Stimulated activated CD4-positive, alpha-beta T cell treated with anti-CD3 and anti-CD28 coated beads, Interleukin-2, amount 100 ng/mL, for 24 hours (primary cell): Measurements from ENCODE around the gene GKN1.

Experiments
- DNase-seq, 2 donors: peaks; one replicate each; pipeline ENCODE4 v3.0.0-alpha.2; 2020

GKN1 gene

DNA sequence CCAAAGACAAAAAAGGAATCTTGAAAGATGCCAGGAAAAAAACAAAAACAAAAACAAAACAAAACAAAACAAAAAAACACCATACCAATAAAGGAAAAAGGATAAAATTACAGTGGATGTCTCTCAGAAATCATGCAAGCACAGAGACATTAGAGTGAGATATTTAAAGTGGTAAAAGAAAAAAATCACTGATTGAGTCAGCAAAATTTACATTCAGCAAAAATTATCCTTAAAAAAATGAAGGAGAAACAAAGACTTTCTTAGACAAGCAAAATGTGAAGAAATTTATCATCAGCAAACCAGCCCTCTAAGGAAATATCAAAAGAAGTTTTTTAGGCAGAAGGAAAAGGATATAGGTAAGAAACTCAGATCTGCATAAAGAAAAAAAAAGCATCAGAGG lies 10.2 kb upstream of the GKN1 start:
- no peak for DNase-seq

- DNase-seq = no peak
These were observed 6.2 kb upstream of the GKN1 start for GRCh38 chr2:68968221-68968620.

DNA sequence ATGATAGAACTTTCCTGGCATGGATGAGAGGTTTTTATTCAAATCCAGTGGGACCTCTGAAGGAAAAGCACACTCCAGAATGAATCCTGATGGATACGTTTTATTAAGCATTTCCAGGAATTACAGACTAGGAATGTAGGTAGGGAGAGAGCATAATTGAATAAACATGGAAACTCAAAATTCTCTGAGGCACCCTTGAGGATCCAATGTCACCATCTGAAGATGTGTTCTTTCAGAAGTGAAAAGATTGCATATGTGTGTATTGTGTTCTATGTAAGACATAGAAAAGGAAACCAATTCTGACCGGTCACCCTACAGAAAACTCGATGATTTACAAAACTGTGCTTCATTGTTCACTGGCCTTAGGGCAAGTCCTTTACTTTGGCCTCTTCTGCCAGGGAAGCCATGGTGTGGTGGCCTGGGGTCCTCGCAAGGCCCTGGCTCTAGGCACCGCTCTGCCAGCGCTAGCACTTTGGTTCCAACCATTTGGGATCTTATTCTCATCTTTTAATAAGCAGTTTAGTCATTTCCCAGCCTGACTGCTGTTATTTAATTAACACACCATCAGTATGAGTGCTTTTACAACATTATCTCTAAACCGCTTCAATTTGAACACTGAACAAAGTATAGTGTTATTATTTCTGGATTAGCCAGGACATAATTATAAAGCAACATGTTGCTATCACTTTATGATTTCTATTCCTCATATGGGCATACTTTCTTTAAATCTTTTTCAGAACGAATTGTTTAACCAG lies 4.5 kb upstream of the GKN1 start:
- DNase-seq = no peak

DNA sequence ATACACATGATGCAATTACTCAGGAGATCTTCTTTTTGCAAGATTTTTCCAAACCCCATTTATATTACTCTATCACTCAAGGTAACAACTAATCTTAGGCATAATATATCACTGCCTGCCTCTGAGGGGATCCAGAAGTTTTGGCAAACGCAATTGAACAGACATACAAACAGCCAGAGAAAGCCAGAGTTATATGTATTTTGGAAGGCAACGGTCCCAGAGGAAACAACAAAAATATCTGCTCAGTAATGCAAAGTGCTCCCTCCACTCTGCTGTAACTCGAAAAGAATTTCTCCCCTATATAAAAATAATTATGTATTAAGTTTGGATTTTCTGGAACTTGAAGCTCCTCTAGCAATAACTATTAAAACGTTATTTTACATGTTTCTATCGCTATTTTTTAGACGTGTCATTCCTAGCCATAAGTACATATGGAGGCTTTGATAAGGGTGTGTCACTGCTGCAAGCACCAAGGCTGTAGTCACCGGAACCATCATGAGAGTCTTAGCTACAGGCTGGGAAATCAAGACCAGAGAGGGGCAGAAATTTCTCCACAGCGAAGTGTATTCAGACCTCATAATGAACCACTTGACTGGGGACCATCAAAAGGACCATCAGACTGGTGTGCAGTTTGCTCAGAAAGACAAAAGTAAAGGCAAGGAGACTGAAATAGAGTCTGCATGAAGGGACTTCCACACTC lies 3.7 kb upstream of the GKN1 start:
- DNase-seq = no peak

- DNase-seq = no peak
These were observed 2.7 kb upstream of the GKN1 start for GRCh38 chr2:68971591-68972231.

- no peak for DNase-seq
These were observed 670 bp downstream of the GKN1 start for GRCh38 chr2:68974946-68975665.

DNA sequence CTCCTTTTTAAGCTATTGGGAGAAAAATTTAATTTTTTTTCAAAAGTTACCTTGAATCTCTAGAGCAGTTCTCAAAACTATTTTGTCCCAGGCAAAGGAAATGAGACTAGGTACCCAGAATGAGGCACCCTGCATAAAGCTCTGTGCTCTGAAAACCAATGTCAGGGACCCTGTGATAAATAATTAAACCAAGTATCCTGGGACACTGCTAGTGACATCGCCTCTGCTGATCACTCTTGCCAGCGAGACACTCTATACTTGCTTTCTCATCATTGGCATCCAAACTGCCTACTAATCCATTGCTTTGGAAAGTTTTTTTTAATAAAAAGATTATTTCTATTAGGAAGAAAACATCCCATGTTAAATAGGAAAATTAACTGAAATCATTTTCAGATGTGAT lies 1.4 kb downstream of the GKN1 start:
- DNase-seq = no peak

DNA sequence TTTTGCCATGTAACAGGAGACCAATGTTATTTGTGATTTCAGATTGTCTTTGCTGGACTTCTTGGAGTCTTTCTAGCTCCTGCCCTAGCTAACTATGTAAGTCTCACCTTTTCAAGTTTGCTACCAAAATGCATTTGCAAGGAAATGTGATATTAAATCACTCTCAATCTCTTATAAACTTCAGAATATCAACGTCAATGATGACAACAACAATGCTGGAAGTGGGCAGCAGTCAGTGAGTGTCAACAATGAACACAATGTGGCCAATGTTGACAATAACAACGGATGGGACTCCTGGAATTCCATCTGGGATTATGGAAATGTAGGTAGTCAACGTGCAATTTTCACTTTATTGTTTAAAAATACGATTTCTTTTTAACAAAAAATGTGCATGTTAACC lies 3.0 kb downstream of the GKN1 start:
- no peak for DNase-seq

DNA sequence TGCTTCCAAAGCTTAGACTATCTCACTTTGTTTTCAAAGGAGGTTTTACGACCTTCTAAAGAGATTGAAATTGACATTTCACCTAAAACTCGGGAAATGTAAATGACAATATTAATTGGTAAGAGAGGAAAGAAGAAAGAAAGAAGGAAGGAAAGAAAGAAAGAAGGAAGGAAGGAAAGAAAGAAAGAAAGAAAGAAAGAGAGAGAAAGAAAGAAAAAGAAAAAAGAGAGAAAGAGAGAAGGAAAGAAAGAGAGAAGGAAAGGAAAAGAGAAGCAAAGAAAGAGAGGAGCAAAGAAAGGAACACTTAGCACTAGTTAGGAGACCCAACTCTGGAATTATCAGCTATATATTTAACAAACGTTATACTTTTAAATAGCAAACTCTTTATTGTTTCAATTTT lies 3.7 kb downstream of the GKN1 start:
- DNase-seq = no peak

DNA sequence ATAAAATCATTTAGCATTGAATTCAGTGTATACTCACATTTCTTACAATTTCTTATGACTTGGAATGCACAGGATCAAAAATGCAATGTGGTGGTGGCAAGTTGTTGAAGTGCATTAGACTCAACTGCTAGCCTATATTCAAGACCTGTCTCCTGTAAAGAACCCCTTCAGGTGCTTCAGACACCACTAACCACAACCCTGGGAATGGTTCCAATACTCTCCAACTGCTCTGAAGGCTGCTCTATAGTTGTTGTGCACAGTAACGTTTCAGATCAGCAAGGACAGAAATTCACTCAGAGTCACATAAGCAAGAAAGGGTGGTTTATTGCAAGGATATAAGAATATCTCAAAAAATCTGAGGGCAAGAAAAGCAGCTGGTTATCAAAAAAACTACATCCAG lies 6.5 kb downstream of the GKN1 start:
- no peak for DNase-seq

DNA sequence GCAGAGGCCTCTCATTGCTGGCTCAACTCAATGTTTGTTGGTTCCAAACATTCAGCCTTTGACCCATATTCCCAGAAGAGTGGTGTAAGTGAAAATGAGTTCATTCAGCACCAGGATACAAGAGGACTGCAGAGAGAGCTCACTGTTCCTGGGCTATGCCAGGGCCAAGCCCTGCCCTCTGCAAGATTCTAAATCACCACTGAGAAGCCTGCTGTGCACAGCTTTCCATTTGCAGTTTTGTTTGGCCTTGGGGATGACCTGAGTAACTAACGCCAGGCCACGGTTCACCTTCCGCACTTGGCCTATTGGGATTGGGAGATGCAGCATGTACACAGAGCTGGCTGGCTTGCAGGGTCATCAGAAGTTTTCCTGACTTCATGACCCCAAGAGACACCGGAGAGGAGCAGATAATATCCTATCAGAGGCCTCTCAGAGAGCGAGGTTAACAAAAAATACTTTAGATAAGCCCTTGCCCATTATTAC lies 12.6 kb downstream of the GKN1 start:
- DNase-seq = no peak

DNA sequence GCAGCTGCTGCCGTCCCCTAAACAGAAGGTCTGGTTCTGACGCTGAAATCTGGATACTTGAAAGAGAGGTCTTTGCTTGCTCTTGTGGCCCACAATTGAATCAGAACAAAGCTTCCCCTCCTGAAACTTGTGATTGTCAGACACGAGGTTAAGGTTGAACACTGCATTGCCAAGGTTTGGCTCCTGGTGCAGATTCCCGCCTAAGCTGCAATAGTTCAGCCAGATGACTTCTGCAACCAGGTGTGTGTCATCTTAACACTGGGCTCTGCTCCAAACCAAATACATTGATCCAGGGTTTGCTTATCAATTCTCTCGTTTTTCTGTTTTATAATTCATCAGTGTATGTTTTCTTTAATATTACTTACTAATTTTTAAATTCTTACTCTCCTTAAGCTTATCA lies 14.6 kb downstream of the GKN1 start:
- no peak for DNase-seq

DNA sequence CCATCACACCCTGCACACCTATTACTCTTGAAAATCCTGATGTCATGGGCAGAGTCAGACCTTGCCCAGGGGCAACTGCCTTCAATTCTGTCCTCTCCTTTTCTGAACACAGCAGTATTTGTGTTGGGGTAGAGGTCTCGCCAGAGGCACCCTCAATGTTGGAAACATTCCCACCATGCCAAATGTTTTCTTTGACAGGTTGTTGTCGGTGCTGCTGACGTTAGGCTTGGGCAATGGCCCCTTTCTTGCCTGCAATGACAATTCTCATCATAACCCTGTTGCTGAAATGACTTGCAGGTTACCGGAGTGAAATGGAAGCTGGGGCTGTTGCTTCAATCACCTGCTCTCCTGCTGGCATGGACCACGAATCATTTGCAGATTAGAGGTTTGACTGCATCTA lies 17.9 kb downstream of the GKN1 start:
- DNase-seq = no peak

GRCh38 chr2:68992933-68993332 lies 18.5 kb downstream of the GKN1 start:
- DNase-seq = no peak

- DNase-seq = no peak
These were observed 19.2 kb downstream of the GKN1 start for GRCh38 chr2:68993660-68994059.

DNA sequence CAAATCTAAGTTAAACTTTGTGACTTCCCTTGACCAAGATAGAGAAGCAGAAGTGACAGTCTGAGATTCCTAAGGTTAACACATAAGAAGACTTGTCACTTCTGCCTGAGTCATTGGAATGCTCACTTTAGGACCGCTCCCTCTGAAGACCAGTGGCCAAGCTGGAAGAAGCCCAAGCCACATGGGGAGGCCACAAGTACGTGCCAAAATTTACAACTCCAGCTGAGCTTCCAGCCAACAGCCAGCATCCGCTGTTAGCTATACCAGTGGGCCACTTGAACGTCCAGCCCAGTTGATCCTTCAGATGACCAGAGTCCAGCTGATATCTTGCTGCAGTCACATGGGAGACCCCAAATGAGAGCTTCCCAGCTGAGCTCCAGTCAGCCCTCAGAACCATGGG lies 20.4 kb downstream of the GKN1 start:
- DNase-seq = no peak

DNA sequence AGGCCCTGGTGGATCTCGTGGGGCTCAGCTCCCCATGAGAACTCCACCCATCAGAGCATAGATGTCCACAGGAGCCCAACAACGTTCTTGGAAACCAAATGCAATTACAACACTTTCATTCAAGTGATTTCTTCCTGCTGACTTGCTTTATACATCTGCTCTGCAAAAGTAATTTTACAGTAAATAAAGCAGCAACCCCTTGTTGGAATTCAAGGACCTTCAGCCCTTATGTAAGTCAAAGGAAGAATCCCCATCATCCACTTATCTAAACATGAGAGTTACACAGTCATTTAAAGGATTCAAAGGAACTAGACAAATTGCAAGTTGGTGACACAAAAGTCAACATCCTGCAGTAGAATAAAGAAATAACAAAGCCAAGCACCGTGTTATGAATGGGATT lies 21.5 kb downstream of the GKN1 start:
- no peak for DNase-seq

DNA sequence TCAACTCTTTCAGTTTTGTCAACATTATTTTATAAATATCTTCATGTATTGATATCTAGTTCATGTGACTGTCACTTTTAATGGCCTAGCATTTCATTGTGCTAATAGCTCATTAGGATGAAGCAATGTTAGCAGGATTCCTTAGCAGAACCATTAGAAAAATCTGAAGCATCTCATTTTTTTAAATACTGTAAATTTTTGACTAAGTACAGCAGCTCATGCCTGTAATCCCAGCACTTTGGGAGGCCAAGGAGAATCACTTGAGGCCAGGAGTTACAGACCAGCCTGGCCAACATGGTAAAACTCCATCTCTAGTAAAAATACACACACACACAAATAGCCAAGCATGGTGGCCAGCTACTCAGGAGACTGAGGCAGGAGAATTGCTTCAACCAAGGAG lies 23.0 kb downstream of the GKN1 start:
- no peak for DNase-seq

DNA sequence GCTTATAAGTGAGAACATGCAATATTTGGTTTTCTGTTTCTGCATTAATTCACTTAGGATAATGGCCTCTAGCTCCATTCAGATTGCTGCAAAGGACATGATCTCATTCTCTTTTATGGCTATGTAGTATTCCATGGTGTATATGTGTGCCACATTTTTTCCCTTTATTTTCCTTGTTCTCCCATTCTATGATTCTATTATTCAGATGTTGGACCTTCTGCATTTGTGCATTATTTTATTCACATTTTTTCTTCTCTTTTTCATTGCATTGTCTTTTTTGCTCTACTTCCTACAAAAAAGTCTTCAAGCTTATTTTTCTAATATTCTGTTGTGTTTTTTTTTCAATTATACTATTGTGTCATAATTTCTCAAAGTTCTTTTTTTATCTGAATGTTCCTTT lies 27.4 kb downstream of the GKN1 start:
- DNase-seq = no peak

- DNase-seq = no peak
These were observed 29.3 kb downstream of the GKN1 start for GRCh38 chr2:69003731-69004130.

- DNase-seq = no peak
These were observed 32.7 kb downstream of the GKN1 start for GRCh38 chr2:69007169-69007568.

GRCh38 chr2:69007603-69008002 lies 33.2 kb downstream of the GKN1 start:
- no peak for DNase-seq

DNA sequence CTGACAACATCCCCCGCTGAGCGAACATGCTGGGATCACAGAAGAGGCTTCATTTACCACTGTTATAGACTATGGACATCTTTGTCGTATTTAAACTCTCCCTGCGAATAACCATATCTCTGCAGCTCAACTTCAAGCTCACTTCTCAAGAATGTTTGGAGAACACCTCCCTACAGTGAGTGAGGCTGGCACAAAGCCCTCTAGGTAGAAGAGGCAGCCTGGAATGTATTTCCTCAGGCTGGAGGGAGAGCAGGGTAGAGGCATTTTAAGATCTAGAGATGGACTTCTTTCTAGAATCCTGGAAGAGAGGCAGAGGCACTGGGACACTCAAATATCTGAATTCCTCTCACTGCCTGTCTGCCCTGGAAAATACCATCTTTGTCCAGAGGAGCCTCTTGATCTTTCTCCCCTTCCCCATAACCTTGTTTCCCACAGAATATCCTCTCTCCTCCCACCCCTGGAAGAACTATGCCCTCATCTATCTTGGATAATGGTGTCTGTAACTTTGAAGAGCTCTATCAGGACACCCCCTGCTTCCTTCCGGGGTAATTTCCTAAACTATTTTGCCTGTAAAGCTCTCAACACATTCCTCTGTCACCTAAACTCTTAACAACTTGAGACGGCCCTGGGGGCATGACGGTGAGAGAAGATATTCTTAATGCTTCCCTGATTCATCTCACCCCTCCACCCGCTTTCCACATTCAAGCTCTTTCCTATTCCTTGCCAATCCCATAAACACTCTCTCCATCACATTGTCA lies 36.2 kb downstream of the GKN1 start:
- DNase-seq = no peak
